Measurements from ENCODE around the gene SMARCAL1. TPM values are rescaled to one million over a fixed set of nuclear protein-coding genes. Genes with fewer than 3 reads are reported as not detected.

SMARCAL1 gene
- total and polyA plus RNA-seq, 4 donors, result 3.4 to 9.3 (median 5.4) TPM

DNA sequence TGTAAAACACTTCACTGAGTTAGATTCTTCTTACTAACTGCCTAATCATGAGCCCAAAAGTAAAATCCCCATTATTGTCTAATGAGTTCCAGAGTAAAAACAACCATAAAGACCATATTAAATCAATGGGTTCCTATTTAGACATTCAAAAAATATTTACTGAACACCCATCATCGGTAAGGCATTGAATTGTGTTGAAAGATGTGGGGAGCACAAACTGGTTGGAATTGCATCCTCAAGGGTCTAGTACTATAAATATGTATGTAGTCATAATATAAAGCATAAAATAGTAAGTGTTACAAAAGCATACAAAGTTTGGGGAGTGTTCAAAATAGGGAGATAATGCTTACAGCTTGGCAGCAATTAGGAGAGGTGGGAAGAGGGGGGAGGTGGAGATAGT, 37.0 kb upstream of the SMARCAL1 start:
- 74% methylated on average over 1 of the region's 1 CpG for WGBS
- Histone ChIP-seq H3K4me1 (ENCODE audit: control insufficient read depth in 4 of 4, insufficient read depth in 4 of 4, low read length in 3 of 4) (peaks cover 0 to 13% (median 5%) of the 10 kb centered on the region in 4 donors), H3K27me3 (ENCODE audit: control insufficient read depth in 4 of 4, insufficient read depth in 4 of 4, low read length in 3 of 4) (peaks cover 2 to 10% (median 5%) of the 10 kb centered on the region in 4 donors), H3K9ac (ENCODE audit: low read depth in 1 of 2, low read length in 2 of 2) (no peak overlapping the region), H3K9me3 (ENCODE audit: control insufficient read depth in 4 of 4, low read length in 3 of 4) (no peaks in the 10 kb centered on the region), H3K36me3 (ENCODE audit: control insufficient read depth in 4 of 4, insufficient read depth in 3 of 4, low read depth in 1 of 4, low read length in 3 of 4) (no peaks in the 10 kb centered on the region), H3K27ac (ENCODE audit: low read depth in 1 of 2, low read length in 2 of 2) (no peak overlapping the region), H3K4me3 (ENCODE audit: low read depth in 1 of 3, low read length in 3 of 3) (no peak overlapping the region)
- TF ChIP-seq HNF4G (IDR thresholded peaks at IDR 0.05), result no peak
- TF ChIP-seq, protein P1, sequence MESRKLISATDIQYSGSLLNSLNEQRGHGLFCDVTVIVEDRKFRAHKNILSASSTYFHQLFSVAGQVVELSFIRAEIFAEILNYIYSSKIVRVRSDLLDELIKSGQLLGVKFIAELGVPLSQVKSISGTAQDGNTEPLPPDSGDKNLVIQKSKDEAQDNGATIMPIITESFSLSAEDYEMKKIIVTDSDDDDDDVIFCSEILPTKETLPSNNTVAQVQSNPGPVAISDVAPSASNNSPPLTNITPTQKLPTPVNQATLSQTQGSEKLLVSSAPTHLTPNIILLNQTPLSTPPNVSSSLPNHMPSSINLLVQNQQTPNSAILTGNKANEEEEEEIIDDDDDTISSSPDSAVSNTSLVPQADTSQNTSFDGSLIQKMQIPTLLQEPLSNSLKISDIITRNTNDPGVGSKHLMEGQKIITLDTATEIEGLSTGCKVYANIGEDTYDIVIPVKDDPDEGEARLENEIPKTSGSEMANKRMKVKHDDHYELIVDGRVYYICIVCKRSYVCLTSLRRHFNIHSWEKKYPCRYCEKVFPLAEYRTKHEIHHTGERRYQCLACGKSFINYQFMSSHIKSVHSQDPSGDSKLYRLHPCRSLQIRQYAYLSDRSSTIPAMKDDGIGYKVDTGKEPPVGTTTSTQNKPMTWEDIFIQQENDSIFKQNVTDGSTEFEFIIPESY (IDR thresholded peaks at IDR 0.05), result no peak
- TF ChIP-seq, protein P2, sequence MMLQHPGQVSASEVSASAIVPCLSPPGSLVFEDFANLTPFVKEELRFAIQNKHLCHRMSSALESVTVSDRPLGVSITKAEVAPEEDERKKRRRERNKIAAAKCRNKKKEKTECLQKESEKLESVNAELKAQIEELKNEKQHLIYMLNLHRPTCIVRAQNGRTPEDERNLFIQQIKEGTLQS (IDR thresholded peaks at IDR 0.05), result no peak
- no peak for TF ChIP-seq EGR1 (IDR thresholded peaks at IDR 0.05; ENCODE audit: low read depth in 2 of 2)
- TF ChIP-seq NR2F2 (IDR thresholded peaks at IDR 0.05), result no peak
- no peak for TF ChIP-seq TAF1 (conservative IDR thresholded peaks at IDR 0.05)
- no peak for TF ChIP-seq GABPA (IDR thresholded peaks at IDR 0.05 in 1 of 2, conservative IDR thresholded peaks at IDR 0.05 in 1 of 2)
- TF ChIP-seq, protein P3, sequence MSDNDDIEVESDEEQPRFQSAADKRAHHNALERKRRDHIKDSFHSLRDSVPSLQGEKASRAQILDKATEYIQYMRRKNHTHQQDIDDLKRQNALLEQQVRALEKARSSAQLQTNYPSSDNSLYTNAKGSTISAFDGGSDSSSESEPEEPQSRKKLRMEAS (IDR thresholded peaks at IDR 0.05), result no peak
- no peak for TF ChIP-seq YY1 (IDR thresholded peaks at IDR 0.05)
- no peak for TF ChIP-seq SP1 (IDR thresholded peaks at IDR 0.05)
- TF ChIP-seq RAD21 (IDR thresholded peaks at IDR 0.05), result no peak
- no peak for TF ChIP-seq HNF4A (conservative IDR thresholded peaks at IDR 0.05)
- TF ChIP-seq, protein P4, sequence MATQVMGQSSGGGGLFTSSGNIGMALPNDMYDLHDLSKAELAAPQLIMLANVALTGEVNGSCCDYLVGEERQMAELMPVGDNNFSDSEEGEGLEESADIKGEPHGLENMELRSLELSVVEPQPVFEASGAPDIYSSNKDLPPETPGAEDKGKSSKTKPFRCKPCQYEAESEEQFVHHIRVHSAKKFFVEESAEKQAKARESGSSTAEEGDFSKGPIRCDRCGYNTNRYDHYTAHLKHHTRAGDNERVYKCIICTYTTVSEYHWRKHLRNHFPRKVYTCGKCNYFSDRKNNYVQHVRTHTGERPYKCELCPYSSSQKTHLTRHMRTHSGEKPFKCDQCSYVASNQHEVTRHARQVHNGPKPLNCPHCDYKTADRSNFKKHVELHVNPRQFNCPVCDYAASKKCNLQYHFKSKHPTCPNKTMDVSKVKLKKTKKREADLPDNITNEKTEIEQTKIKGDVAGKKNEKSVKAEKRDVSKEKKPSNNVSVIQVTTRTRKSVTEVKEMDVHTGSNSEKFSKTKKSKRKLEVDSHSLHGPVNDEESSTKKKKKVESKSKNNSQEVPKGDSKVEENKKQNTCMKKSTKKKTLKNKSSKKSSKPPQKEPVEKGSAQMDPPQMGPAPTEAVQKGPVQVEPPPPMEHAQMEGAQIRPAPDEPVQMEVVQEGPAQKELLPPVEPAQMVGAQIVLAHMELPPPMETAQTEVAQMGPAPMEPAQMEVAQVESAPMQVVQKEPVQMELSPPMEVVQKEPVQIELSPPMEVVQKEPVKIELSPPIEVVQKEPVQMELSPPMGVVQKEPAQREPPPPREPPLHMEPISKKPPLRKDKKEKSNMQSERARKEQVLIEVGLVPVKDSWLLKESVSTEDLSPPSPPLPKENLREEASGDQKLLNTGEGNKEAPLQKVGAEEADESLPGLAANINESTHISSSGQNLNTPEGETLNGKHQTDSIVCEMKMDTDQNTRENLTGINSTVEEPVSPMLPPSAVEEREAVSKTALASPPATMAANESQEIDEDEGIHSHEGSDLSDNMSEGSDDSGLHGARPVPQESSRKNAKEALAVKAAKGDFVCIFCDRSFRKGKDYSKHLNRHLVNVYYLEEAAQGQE (IDR thresholded peaks at IDR 0.05), result no peak
- no peak for TF ChIP-seq FOXA2 (IDR thresholded peaks at IDR 0.05)
- TF ChIP-seq RXRA (IDR thresholded peaks at IDR 0.05), result no peak
- TF ChIP-seq JUND (IDR thresholded peaks at IDR 0.05), result no peak
- no peak for DNase-seq (ENCODE audit: low spot score)

DNA sequence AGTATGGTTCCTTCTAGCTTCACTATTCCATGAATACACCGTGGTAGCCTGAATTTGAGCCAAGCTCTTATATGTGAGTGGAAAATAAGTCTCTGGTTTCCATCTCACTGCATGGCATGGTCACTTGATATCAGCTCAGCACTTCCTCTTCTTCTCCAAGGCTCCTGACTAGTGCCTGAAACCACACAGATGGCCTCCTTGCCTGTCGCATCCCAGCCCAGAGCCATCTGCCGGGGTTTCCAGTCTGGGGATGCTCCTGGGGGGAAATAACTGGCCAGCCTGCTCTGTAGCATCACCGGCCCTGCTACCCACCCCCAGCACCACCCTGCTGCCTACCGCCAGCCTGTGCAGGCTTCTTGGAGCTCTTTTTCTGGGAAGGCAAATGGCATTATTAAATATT, 32.3 kb upstream of the SMARCAL1 start:
- WGBS, result 70% methylated on average over 5 of the region's 5 CpGs
- H3K4me3 ChIP-seq (ENCODE audit: low read depth in 1 of 3, low read length in 3 of 3), result no peak overlapping the region
- TF ChIP-seq FOXA2 (IDR thresholded peaks at IDR 0.05) (no peak), RXRA (IDR thresholded peaks at IDR 0.05) (no peak), JUND (IDR thresholded peaks at IDR 0.05) (no peak), HNF4A (conservative IDR thresholded peaks at IDR 0.05) (no peak), YY1 (IDR thresholded peaks at IDR 0.05) (no peak), NR2F2 (IDR thresholded peaks at IDR 0.05) (no peak)
- TF ChIP-seq, protein P1 (IDR thresholded peaks at IDR 0.05), result no peak
- TF ChIP-seq, protein P2 (IDR thresholded peaks at IDR 0.05), result no peak
- TF ChIP-seq, protein P4 (IDR thresholded peaks at IDR 0.05), result no peak
- TF ChIP-seq, protein P5, sequence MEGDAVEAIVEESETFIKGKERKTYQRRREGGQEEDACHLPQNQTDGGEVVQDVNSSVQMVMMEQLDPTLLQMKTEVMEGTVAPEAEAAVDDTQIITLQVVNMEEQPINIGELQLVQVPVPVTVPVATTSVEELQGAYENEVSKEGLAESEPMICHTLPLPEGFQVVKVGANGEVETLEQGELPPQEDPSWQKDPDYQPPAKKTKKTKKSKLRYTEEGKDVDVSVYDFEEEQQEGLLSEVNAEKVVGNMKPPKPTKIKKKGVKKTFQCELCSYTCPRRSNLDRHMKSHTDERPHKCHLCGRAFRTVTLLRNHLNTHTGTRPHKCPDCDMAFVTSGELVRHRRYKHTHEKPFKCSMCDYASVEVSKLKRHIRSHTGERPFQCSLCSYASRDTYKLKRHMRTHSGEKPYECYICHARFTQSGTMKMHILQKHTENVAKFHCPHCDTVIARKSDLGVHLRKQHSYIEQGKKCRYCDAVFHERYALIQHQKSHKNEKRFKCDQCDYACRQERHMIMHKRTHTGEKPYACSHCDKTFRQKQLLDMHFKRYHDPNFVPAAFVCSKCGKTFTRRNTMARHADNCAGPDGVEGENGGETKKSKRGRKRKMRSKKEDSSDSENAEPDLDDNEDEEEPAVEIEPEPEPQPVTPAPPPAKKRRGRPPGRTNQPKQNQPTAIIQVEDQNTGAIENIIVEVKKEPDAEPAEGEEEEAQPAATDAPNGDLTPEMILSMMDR (IDR thresholded peaks at IDR 0.05; ENCODE audit: low read depth, low read length, missing input control), result no peak

More for the DNA sequence above, 32.3 kb upstream of the SMARCAL1 start:
- no peak for DNase-seq (ENCODE audit: low spot score)
- H3K9ac ChIP-seq (ENCODE audit: low read depth in 1 of 2, low read length in 2 of 2), result no peak overlapping the region
- H3K27me3 ChIP-seq (ENCODE audit: control insufficient read depth in 4 of 4, insufficient read depth in 4 of 4, low read length in 3 of 4), result peaks cover 0 to 3% (median 0%) of the 10 kb centered on the region in 4 donors
- H3K9me3 ChIP-seq (ENCODE audit: control insufficient read depth in 4 of 4, low read length in 3 of 4), result no peaks in the 10 kb centered on the region
- H3K27ac ChIP-seq (ENCODE audit: low read depth in 1 of 2, low read length in 2 of 2), result no peak overlapping the region
- no peaks in the 10 kb centered on the region for H3K4me1 ChIP-seq (ENCODE audit: control insufficient read depth in 4 of 4, insufficient read depth in 4 of 4, low read length in 3 of 4)
- no peaks in the 10 kb centered on the region for H3K36me3 ChIP-seq (ENCODE audit: control insufficient read depth in 4 of 4, insufficient read depth in 3 of 4, low read depth in 1 of 4, low read length in 3 of 4)

All from liver (tissue), 9 donors.